Smooth muscle cell of the brain vasculature (primary cell): ENCODE data around the gene XIAP.
A peak's percentile ranks its signal among the peaks of the same experiment; 100 is the strongest.
"Not testable (repeated sequence)": the region's sequence is repeated elsewhere in the genome, so short reads cannot be mapped to it uniquely, and the experiment has no call there.

Experiments used
- DNase-seq: peaks from one replicate; pipeline ENCODE4 v3.0.0-alpha.2; 2012; ENCODE audit warnings: low read depth, low spot score

The XIAP gene

DNA sequence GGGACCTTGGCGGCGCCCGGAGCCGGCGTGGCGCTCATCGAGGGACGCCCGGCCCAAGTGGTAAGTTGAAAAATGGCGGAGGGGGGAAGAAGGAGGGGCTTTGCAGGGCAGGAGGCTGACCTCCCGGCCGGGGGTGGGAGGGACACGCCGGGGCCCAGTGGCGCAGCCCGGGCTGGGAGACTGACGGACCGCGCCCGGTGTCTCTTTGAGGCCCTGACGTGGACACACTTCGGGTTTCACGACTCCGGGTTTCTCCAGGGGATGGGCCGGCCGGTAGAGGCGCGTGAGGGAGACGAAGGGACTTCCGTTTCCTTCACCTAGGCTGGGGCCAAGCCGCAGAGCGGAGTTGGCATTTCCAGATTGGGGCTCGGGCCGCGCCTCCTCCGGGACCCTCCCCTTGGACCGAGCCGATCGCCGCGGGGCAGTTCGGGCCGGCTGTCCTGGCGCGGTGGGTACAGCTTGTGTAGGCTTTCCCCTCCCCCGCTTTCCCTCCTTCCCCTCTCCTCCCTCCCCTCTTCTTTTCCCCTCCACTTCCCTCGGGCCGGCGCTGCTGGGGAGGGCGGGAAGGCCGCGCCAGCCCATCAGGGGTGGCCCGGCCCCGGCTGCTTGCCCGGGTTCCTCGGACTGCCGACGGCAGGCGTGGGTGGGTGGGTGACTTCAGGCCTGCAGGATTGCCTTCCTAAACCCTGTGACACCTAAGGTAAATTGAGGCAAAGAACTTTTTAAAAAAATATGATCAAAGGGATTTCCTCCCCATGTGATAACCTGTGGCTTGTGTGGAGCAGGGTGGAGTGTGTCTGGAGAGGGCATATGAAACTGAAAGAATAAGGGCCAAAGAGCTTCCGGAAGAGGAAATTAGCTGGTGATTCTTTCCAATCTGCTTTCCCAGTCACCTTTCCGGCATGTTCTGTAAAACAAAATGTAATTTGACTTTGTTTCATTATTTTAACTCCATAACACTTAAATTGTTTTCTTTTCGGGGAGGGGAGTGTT, at the start of gene XIAP:
XIAP (plus strand) TSS at position 208 of the 993 bp plus-strand sequence. CDS start 25,610 bp downstream, outside the sequence.
- peak; percentile 43 for DNase-seq

DNA sequence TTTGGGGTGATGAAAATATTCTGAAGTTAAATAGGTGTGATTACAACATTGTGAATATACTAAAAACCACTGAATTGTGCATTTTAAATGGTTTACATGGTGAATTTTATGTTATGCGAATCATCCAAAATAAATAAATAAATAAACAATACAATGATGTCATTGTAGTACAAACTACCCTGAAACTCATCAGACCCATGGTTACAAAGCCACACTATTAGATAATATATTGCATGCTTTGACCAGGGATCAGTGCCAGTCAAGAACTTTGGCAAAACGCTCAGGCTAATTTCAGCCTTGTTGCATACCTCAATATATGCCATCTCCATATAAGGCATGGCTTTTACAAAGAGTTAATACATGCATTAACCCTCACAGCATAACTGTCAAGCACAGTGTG, 45.5 kb upstream of the XIAP start:
- DNase-seq, result no peak

DNA sequence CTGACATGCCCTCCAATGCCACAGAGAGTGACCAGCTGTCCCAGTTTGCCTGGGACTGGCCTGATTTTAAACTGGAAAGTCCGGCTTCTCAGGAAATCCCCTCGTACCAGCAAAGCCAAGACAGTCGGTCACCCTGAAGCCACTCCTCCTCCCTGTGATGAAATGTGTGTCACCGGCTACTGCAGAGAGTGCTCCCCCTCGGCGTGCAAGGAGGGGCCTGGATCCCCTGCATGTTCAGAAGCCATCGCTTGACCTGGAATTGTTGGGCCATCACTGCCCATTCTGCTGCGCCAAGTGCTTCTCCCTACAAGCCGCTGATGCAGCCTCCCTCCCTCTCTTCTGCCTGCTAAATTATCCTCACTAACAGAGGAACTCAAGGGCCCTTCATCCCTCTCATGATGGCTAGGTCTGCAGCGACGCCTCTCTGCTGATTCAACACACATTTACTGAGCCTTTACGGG, 44.9 kb upstream of the XIAP start:
- not testable (repeated sequence) for DNase-seq

DNA sequence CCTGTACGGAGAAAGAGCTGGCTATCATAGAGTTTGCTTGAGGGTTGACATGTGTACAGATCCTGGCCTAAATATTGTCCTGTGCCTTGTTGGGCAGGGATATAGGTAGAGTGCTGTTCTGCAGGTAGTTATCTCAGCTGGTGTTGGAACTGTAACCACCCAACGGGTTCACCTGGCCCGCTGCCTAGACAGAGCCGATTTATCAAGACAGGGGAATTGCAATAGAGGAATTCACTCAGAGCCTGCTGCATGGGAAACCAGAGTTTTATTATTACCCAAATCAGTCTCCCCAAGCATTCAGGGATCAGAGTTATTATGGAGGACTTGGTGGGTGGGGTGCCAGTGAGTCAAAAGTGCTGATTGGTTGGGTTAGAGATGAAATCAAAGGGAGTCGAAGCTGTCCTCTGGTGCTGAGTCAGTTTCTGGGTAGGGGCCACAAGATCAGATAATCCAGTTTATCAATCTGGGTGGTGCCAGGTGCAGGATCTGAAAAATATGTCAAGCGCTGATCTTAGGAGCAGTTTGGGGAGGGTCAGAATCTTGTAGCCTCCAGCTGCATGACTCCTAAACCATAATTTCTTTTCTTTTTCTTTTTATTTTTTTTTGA, 42.5 kb upstream of the XIAP start:
- DNase-seq, result no peak

DNA sequence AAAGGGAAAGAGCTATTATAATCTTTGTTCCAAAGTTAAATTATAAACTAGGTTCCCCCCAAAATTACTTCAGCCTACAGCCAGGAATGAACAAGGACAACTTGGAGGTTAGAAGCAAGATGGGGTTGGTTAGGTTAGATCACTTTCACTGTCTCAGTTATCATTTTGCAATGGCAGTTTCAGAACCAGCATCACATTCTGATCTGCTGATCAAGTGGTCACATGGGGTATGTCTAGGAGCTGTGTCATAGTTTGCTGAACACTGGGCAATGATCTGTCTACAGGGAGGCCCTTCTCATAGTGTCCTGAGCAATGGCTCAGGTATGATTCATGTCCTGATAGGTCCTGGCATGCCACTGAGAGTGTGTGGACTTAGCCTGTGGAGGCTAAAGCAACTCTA, 41.6 kb upstream of the XIAP start:
- DNase-seq, result no peak

DNA sequence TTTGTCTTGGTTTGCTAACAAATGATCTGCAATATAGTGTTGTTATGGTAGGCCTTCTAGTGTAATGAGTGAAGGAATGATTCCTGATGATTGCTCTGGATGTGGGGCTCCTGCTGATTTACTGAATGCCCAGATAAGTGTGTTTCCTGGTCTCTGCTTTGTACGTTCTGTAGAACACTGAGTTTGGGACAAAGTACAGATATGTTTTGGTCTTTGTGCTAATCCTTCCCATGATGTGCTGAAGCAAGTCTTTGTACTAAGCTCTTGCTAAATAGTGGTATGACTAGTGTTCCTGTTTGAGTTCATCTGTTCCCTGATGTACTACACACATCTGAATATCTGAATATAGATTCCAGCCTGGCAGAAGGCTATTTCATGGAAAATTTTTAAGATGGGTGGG, 36.9 kb upstream of the XIAP start:
- DNase-seq, result no peak

DNA sequence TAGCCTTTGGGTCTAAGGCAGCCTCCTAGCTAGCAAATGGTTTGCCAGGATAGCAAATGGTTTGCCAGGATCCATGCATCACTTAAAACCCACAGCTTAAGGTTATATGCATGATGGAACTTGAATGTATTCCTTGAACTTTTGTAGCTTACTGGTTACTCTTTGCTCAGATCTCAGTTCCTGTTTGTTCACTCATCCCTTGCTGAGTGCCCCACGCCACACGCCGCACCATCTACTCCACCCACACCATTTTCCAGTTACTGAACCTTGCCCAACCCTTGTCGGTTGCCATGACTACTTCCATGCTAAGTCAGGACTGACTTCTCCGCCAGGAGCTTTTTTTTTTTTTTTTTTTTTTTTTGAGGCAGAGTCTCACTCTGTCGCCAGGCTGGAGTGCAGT, 29.5 kb upstream of the XIAP start:
- no peak for DNase-seq

DNA sequence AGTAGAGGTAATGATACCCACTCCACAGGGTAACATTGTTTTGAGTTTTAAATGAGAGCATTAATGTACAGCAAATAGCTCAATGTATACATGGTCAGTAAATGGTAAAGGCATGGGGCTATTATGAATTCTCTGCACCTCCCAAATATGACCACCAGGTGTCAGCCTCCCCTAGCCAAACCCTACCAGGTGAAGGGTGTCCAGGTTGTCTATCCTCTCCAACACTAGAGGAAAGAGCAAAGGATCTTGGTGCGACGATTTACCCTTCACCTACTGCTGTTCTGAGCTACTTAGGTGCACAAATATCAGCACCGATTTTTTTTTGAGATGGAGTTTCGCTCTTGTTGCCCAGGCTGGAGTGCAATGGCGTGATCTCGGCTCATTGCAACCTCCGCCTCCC, 26.5 kb upstream of the XIAP start:
- DNase-seq, result peak; percentile 18

DNA sequence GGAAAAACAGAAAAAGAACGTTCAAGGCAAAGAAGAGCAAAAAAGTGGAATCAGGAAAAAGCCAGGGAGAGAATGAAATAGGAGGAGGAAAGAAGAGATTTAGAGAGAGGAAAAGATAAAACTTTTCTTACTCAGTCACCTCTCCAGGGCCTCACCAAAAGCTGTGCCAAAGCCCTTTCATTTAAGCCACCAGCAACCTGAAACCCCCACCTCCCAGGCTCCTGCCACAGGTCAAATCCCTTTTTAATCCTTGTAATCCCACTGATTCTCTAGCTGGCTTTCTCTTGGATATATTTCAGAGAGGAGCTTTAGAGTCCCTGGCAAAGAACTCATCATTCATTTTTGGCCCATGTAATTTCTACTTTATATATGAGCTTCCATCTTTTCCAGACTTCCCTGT, 25.7 kb upstream of the XIAP start:
- no peak for DNase-seq

DNA sequence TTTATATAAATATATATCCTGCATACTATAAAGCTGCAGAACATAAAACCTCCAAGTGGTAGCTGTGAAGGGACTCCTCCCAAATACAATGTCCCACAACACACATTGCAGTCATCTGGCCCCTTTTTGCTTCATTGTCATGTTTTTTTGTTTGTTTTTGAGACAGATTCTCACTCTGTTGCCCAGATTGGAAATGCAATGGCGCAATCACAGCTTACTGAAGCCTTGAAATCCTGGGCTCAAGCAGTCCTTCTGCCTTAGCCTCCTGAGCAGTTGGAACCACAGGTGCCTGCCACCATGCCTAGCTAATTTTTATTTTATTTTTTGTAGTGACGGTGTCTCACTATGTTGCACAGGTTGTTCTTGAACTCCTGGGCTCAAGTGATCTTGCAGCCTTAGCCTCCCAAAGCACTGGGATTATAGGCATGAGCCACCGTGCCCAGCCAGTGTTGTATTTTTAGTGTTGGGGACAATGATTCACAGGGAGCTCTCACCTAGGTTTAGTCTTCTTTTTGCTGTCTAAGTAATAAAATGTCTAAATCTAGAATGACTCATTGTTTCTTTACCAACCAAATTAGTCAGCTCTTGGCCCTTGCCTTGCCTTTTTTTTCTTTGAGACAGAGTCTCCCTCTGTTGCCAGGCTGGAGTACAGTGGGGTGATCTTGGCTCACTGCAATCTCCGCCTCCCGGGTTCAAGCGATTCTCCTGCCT, 24.0 kb upstream of the XIAP start:
- no peak for DNase-seq

DNA sequence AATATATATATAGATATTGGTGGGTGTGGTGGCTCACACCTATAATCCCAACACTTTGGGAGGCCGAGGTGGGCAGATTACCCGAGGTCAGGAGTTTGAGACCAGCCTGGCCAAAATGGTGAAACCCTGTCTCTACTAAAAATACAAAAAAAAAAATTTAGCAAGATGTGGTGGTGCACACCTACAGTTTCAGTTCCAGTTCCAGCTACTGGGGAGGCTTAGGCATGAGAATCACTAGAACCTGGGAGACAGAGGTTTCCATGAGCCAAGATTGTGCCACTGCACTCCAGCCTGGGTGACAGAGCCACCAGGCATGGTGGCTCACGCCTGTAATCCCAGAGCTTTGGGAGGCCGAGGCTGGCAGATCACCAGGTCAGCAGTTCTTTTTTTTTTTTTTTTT, 14.7 kb upstream of the XIAP start:
- not testable (repeated sequence) for DNase-seq

DNA sequence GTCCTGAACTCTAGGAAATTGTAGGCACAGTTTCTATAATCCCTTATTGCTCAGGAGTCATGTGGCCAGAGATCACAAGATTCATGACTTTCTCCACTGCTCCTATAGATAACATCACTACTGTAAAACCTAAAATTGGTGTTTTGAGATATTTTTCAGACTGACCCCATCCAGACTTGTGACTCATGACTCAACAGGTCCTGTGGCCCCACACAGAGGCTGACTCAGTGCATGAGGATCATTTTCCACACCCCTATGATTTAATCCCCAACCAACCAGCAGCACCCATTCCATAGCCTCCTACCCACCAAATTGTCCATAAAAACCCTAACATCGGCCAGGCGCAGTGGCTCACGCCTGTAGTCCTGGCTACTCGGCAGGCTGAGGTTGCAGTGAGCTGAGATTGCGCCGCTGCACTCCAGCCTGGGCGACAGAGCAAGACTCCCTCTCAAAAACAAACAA, 13.2 kb upstream of the XIAP start:
- no peak for DNase-seq

DNA sequence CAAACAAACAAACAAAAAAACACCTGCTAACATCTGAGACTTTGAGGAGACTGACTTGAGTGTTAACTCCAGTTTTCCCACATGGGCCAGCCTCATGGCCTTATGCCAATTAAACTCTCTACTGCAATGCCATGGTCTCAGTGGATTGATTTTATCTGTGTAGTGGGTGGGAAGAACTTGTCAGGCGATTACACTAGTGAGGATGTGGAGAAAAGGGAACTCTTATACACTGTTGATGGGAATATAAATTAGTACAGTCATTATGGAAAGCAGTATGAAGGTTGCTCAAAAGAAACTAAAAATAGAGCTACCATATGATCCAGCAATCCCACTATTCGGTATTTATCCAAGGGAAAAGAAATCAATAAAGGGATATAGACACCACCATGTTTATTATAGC, 12.8 kb upstream of the XIAP start:
- DNase-seq, result no peak

DNA sequence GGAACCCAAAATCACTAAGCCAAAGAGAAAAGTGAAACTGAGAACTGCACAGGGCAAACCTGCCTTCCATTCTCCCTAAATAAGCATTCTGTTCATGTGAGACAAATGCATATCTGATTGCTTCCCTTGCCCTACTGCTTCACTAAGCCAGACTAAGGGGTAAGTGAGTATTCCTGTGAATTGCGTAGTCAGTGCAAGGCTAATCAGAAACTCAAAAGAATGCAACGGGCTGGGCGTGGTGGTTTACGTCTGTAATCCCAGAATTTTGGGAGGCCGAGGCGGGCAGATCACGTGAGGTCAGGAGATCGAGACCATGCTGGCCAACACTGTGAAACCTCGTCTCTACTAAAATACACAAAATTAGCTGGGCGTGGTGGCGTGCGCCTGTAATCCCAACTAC, 10.8 kb upstream of the XIAP start:
- no peak for DNase-seq

DNA sequence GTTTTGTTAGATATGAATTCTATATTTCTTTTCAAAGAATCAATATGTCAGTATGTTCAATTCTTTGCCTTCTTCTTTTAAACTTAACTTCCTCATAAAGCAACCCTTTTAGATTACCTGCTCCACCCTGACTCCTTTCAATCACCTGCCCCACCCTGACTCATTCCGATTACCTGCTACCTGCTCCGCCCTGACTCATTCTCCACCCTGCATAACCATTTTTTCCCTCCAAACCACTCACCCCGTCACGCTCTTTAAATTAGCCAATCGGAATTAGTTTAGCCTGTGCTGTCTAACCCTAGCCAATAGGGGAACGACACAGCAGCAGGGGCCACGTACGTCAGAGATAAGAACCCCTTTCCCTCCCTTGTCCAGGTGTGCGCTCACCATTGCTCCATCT, 9.9 kb upstream of the XIAP start:
- DNase-seq, result not testable (repeated sequence)

DNA sequence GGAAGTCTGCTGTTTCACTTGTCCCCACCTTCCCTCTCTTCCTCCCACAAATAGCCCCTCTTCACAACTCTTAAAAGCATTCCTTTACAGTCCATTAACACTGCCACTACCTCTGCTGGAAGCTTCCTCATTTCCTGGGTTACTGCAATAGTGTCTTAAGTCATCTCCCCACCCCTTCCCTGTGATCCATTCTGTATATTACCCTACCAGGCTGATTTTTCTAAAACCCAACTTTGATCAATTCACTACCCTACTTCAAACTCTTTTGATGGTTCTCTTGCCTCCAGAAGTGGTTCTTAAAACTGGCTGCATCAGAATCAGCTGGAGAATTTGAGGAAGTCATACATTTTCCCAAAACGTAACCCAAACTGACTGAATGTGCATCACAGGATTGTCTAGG, 8.8 kb upstream of the XIAP start:
- DNase-seq, result no peak

DNA sequence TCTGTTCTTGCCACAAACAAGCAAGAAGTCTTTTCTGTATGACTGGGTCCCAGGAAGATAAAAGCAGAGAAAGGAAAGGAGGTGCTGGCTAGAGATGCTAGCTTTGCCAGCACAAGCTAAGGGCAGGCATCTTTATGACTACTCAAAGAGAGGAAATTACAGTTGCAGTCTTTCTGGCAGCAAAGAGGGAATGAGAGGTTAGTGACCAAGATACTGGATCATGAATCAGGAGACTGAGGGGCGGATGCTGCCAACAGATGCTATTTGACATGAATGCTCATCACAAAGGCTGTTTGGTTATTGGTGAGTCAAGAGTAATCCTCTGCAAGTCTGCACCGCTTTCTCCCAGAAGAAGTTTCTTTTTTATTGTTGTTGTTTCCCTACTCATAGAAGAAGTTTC, 5.5 kb upstream of the XIAP start:
- DNase-seq, result no peak

DNA sequence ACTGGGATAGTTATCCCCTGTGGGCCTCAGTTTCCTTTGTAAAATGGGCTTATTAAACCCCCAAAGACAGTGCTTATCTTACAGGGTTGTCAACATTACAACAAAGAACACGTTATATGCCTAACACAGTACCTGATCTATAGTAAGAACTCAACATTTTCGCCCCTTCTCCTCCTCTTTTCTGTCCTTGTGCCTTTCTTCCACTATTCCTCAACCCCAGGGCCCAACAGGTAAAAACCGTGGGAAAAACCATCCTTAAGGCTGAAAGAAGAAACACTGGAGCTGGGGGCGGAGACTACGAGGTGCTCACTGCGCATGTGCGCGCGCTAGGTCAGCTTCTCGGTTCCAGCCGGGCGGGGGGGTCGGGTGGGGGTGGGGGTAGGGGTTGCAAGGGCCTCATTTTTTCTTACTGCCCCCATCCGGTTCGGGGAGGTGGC, 426 bp upstream of the XIAP start:
- no peak for DNase-seq

DNA sequence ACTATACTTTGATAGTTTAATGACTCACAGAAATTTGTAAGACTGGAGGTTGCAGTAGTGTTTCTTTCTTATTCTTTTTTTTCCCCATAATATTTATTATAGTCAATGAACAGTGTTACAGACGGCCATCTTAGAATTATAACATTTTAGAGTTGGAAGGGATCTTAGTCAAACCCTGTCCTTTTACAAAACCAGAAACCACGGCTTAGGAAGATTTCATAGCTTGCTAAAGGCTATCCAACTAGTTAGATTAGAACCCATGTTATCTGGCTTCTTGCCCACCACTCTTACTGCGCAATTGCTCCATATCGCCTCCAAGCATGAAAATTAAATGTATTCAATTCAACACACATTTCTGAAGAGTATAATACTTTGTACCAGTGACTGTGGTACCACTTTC, 1.1 kb downstream of the XIAP start:
- DNase-seq, result no peak

DNA sequence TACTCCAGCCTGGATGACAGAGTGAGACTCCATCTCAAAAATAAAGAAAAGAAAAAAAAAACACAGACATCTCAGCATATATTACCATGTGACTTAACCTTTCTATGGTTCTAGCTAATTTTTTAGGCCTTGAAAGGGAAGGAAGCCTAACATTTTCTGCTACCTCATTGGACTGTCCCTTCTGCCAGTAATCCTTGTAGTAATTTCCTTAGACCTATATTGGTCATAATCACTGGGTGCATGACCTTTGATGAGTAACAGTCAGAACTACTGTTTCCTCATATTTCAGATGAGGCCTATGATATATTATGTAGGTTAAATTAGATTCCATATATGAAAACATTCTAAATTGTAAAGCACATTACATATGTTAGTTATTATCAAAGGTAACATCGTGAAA, 9.6 kb downstream of the XIAP start:
- DNase-seq, result no peak

DNA sequence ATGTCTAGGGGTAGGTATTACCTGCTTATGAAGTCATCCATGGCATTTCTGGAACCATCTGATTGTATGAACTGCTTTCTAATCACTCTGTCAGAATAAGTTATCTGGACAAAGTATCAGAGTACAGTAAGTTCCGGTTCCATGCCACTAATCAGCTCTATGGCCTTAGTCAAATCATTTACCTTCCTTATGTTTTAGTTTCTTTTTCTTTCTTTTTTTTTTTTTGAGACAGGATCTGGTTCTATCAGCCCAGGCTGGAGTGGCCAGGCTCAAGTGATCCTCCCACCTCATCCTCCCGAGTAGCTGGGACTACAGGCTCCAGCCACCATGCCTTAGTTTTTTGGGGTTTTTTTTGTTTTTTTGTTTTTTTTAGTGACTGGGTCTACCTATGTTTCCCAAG, 11.5 kb downstream of the XIAP start:
- no peak for DNase-seq

DNA sequence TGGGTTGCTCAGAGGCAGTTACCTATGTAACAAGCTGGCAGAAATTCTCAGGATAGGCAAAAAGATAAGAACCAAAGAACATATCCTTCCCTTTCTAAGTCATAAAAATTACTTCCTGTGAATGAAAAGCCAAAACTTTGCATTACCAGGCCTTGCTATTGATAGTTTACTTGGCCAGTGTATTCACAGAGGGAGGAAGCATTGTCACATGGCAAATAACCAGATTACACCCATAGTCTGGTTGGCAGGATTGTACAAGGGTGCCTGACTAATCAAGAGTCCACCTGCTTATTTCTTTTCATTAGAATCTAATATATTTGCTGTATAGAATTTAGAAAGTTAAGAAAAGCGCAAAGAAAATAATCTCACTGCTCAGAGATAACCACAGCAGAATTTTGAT, 14.1 kb downstream of the XIAP start:
- DNase-seq, result no peak
